Endothelial cell (in vitro differentiated cells): ENCODE measurements around the gene WSCD2. TPM values are rescaled to one million over a fixed set of nuclear protein-coding genes. Genes with fewer than 3 reads are reported as not detected.

Experiments used
- DNase-seq: peaks from one replicate; pipeline ENCODE4 v3.0.0; 2021; ENCODE audit warnings: low spot score
- H3K27ac Mint-ChIP-seq: one replicate; pipeline ENCODE4 v1.8.0; 2021; ENCODE audit warnings: mixed read lengths, inconsistent platforms; ENCODE audit not compliant: unreplicated experiment
- H3K27me3 Mint-ChIP-seq: one replicate; pipeline ENCODE4 v1.8.0; 2021; ENCODE audit warnings: mild to moderate bottlenecking, moderate library complexity, mixed read lengths, inconsistent platforms; ENCODE audit not compliant: unreplicated experiment
- H3K36me3 Mint-ChIP-seq: one replicate; pipeline ENCODE4 v1.8.0; 2021; ENCODE audit warnings: mild to moderate bottlenecking, low read depth, mixed read lengths, inconsistent platforms; ENCODE audit not compliant: unreplicated experiment
- H3K4me1 Mint-ChIP-seq: one replicate; pipeline ENCODE4 v1.8.0; 2021; ENCODE audit warnings: mild to moderate bottlenecking, mixed read lengths, inconsistent platforms; ENCODE audit not compliant: unreplicated experiment
- H3K4me3 Mint-ChIP-seq: one replicate; pipeline ENCODE4 v1.8.0; 2021; ENCODE audit warnings: mild to moderate bottlenecking, mixed read lengths, inconsistent platforms; ENCODE audit not compliant: unreplicated experiment
- H3K9me3 Mint-ChIP-seq: one replicate; pipeline ENCODE4 v1.8.0; 2021; ENCODE audit warnings: mixed read lengths, inconsistent platforms; ENCODE audit not compliant: unreplicated experiment
- total RNA-seq: library from RNA; stranded (reverse); fragmentation: NEBNext Ultra II Directional; extraction: Animal tissue kit (Norgen Biotek cat#: 25700); gene quantifications from one replicate; pipeline ENCODE4 v1.2.1, GENCODE V29; 2021; ENCODE audit not compliant: unreplicated experiment
- TF ChIP-seq, protein P1 (sequence below): fragments of 200-600 bp; sonication (generic); IDR thresholded peaks from one replicate; pipeline ENCODE4 v1.5.0; 2021; ENCODE audit warnings: antibody characterized with exemption; ENCODE audit not compliant: unreplicated experiment

Gene WSCD2
- total RNA-seq, 1 donor from 2014 or later = not detected

- no peaks in the 10 kb centered on the region for H3K4me1 Mint-ChIP-seq
- H3K4me3 Mint-ChIP-seq = no peak overlapping the region
- H3K36me3 Mint-ChIP-seq = no peaks in the 10 kb centered on the region
- H3K27ac Mint-ChIP-seq = no peak overlapping the region
- H3K9me3 Mint-ChIP-seq = no peaks in the 10 kb centered on the region
- no peaks in the 10 kb centered on the region for H3K27me3 Mint-ChIP-seq
- no peak for DNase-seq
- TF ChIP-seq, protein P1, sequence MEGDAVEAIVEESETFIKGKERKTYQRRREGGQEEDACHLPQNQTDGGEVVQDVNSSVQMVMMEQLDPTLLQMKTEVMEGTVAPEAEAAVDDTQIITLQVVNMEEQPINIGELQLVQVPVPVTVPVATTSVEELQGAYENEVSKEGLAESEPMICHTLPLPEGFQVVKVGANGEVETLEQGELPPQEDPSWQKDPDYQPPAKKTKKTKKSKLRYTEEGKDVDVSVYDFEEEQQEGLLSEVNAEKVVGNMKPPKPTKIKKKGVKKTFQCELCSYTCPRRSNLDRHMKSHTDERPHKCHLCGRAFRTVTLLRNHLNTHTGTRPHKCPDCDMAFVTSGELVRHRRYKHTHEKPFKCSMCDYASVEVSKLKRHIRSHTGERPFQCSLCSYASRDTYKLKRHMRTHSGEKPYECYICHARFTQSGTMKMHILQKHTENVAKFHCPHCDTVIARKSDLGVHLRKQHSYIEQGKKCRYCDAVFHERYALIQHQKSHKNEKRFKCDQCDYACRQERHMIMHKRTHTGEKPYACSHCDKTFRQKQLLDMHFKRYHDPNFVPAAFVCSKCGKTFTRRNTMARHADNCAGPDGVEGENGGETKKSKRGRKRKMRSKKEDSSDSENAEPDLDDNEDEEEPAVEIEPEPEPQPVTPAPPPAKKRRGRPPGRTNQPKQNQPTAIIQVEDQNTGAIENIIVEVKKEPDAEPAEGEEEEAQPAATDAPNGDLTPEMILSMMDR = no peak
These were observed 52.0 kb downstream of the WSCD2 start for GRCh38 chr12:108181095-108181454.

DNA sequence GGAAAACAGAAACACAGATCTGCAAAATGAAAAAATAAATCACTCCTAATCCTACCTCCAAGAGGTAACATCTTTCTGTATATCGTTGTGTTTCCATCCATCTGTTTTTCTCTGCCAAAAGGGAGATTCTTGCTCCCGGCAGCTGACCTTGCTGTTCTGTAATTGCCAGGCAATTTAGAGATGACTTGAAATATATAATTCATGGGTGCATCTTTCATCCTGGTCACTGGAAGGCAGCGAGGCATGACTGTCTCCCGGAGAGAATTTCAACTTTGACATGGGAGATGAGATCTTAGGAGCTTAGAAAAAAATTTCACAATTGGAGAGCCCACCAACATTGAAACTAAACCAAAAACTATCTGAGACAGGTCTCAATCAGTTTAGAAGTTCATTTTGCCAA, 53.0 kb downstream of the WSCD2 start:
- H3K4me1 Mint-ChIP-seq = no peaks in the 10 kb centered on the region
- no peaks in the 10 kb centered on the region for H3K36me3 Mint-ChIP-seq
- no peak overlapping the region for H3K4me3 Mint-ChIP-seq
- H3K27ac Mint-ChIP-seq = no peak overlapping the region
- no peaks in the 10 kb centered on the region for H3K9me3 Mint-ChIP-seq
- TF ChIP-seq, protein P1 = no peak
- no peaks in the 10 kb centered on the region for H3K27me3 Mint-ChIP-seq
- DNase-seq = no peak

GRCh38 chr12:108185002-108185401, 55.9 kb downstream of the WSCD2 start:
- H3K27me3 Mint-ChIP-seq = no peaks in the 10 kb centered on the region

GRCh38 chr12:108187831-108188230, 58.7 kb downstream of the WSCD2 start:
- H3K27me3 Mint-ChIP-seq = no peaks in the 10 kb centered on the region

More at GRCh38 chr12:108185002-108185401, 55.9 kb downstream of the WSCD2 start:
- no peaks in the 10 kb centered on the region for H3K4me1 Mint-ChIP-seq
- TF ChIP-seq, protein P1 = no peak
- H3K9me3 Mint-ChIP-seq = no peaks in the 10 kb centered on the region
- no peak for DNase-seq
- no peak overlapping the region for H3K27ac Mint-ChIP-seq
- no peaks in the 10 kb centered on the region for H3K36me3 Mint-ChIP-seq
- H3K4me3 Mint-ChIP-seq = no peak overlapping the region

GRCh38 chr12:108190529-108190928, 61.4 kb downstream of the WSCD2 start:
- TF ChIP-seq, protein P1 = no peak
- Mint-ChIP-seq H3K36me3 (no peaks in the 10 kb centered on the region), H3K9me3 (no peaks in the 10 kb centered on the region), H3K27me3 (no peaks in the 10 kb centered on the region), H3K4me1 (no peaks in the 10 kb centered on the region), H3K27ac (no peak overlapping the region), H3K4me3 (no peak overlapping the region)
- DNase-seq = no peak

More at GRCh38 chr12:108187831-108188230, 58.7 kb downstream of the WSCD2 start:
- Mint-ChIP-seq H3K9me3 (no peaks in the 10 kb centered on the region), H3K27ac (no peak overlapping the region), H3K36me3 (no peaks in the 10 kb centered on the region), H3K4me3 (no peak overlapping the region), H3K4me1 (no peaks in the 10 kb centered on the region)
- TF ChIP-seq, protein P1 = no peak
- no peak for DNase-seq
